Left lobe of liver (tissue), 2 donors: Measurements from ENCODE around the gene PDE2A. TPM values are rescaled to one million over a fixed set of nuclear protein-coding genes. Genes with fewer than 3 reads are reported as not detected.
"Not testable (repeated sequence)": the region's sequence is repeated elsewhere in the genome, so short reads cannot be mapped to it uniquely, and the experiment has no call there.

Source experiments
- ATAC-seq: fragments of 200-7000 bp; cut with Tn5 transposase; one replicate; pipeline ENCODE4 v1.9.1; 2020; ENCODE audit warnings: mild to moderate bottlenecking, moderate library complexity
- DNase-seq: peaks from one replicate; pipeline ENCODE4 v3.0.0-alpha.2; 2020; ENCODE audit warnings: low spot score
- total RNA-seq: library from RNA; stranded (reverse); gene quantifications from one replicate; pipeline ENCODE4 v1.2.1, GENCODE V29; 2021
- donor health status: DM: no; HTN: no; CAD: no; lungs with moderate emphysema.
- donor health status: DM: no; HTN: yes; CAD: no.

PDE2A gene
- total RNA-seq, 1 donor from 2014 or later, result 20.3 TPM

DNA sequence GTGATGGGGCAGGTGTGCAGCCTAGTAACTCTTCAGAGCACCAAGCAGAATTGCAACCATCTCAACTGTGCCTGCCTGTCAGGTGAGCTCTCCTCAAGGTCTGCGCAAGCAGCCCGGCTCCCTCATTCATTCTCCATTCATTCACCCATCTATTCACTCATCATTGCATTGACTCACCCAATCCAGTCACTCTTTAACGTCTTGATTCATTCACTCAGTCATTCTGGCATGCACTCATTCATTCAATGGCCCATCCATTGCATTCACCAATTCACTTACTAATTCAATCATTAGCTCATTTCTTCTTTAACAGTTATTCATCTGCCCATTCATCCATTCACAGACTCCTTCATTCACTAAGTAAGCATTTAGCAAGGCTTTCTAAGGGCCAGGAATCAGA, 111.8 kb downstream of the PDE2A start:
- DNase-seq, result no peak

DNA sequence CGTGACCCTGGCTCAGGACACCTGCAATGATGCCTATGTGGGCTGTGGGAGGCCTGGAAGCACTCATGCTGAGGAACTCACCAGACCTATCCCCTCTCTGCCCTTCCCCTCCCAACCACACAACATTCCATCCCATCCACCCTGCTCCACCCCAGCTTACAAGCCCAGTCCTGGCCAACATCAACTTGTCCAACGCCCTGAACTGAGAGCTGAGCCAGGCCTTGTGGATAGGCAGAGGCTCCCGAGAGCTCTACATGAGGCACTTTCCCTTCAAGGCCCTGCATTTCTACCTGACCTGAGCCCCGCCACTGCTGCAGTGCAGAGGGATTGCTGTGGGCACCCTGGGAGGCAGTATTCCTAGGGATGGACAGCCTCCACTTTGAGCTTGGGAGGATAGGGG, 112.4 kb downstream of the PDE2A start:
- ATAC-seq (no peak), DNase-seq (no peak)

More for the DNA sequence above, 111.8 kb downstream of the PDE2A start:
- no peak for ATAC-seq

DNA sequence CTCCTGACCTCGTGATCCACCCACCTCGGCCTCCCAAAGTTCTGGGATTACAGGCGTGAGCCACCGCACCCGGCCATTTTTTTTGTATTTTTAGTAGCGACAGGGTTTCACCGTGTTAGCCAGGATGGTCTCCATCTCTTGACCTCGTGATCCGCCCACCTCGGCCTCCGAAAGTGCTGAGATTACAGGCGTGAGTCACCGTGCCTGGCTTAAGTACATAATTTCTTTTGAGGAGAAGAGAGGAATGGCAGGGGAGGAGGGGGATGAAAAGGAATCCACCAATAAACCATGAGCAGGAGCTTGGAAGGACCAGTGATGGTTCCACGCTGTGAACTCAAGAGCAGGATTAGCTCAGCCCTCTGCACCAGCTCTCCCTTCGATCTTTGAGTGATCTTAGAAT, 113.4 kb downstream of the PDE2A start:
- not testable (repeated sequence) for DNase-seq, ATAC-seq

DNA sequence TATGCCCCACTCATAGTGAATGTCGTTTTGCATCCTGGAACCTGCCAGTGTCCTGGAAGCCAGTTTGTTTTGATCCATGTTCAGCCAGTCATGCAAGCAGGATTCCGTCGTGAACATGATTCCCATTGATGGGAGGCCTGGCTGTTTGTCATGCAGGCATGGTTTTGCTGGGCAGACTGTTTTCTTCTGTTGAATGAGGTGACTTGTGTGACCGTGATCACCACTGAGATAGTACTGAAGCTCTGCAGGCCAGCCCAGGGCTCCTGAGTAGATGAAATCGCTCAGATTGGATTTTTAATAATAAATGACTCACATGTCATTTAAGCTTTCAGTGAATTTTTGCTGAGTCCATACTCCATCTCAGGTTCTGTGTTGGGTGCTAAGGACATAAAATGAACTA, 117.8 kb downstream of the PDE2A start:
- DNase-seq (no peak), ATAC-seq (no peak)

DNA sequence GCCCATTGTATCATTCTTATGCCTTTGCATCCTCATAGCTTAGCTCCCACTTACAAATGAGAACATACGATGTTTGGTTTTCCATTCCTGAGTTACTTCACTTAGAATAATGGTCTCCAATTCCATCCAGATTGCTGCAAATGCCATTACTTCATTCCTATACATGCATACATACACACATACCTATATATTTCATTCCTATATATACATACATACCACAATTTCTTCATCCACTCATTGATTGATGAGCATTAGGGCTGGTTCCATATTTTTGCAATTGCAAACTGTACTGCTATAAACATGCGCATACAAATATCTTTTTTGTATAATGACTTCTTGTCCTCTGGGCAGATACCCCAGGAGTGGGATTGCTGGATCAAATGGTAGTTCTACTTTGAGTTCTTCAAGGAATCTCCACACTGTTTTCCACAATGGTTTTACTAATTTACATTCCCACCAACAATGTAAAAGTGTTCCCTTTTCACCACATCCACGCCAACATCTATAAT, 119.2 kb downstream of the PDE2A start:
- not testable (repeated sequence) for ATAC-seq, DNase-seq

DNA sequence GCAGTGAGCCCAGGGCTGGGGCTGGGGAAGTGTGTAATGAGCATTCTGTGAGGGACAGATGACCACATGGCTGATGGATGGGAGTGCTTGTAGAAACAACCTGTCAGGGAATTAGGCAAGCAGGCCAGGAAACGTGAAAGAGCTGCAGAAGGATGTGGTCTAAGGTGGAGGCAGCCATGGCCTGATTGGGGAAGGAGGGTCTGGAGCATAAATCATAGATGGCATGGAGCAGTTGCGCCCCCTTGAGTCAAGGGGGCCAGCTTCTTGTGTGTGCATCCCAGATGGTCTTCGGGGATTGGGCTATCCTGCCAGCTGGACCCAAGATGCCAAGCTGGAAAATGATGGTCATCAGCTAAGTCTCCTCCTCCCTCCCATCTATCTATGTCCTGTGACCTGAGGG, 120.5 kb downstream of the PDE2A start:
- ATAC-seq (peak; percentile 26), DNase-seq (no peak)

DNA sequence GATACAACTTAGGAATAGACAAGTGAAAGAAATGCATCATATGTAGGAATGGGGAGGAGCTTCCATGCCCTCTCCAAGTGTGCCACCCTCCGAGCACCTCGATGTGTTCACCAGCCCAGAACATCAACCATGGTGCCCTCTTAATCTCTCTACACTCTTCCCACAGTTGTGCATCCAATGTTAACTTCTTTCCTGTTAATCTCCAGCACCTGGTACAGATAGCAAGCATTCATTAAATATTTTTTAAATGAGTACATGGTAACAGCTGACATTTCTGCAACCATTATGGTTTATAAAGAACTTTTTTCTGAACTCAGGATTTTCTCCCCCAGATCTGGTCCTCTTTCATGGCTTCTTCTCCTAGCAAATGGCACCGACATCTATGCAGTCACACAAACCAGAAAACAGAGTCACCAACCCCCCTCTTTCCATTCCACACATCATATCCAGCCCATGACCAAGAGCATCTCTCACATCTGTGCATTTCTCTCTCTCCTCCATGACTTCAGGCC, 121.8 kb downstream of the PDE2A start:
- DNase-seq, result no peak
- no peak for ATAC-seq

DNA sequence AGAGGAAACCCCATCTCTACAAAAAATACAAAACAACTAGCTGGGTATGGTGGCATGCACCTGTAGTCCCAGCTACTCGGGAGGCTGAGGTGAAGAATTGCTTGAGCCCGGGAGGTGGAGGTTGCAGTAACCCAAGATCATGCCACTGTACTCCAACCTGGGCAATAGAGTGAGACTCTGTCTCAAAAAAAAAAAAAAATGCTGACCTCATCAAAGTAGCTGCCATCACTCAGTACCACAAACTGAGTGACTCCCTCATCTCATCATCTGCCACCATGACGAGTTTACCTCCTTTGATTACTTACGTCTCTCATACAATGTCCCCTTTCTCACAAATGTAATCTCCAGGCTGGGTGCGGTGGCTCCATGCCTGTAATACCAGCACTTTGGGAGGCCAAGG, 122.7 kb downstream of the PDE2A start:
- DNase-seq (no peak), ATAC-seq (no peak)

DNA sequence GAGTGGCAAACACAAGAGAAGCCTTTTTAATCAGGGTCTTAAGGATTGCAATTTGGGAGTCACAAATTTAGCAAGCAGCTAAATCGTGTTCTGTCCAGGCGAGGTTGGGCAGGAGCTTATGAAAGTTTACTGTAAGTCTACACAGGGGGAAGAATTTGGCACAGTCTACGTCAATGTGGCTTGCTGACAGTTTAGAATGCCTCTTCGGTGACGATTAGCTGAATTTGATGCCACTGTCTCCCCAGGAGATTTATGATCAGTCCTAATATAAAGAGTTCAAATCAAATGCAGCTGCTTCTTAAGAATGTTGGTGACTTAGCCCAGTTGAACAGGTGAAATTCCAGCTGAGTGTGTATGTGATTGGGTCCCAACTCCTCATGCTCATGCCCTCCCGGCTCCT, 125.8 kb downstream of the PDE2A start:
- DNase-seq, result no peak

DNA sequence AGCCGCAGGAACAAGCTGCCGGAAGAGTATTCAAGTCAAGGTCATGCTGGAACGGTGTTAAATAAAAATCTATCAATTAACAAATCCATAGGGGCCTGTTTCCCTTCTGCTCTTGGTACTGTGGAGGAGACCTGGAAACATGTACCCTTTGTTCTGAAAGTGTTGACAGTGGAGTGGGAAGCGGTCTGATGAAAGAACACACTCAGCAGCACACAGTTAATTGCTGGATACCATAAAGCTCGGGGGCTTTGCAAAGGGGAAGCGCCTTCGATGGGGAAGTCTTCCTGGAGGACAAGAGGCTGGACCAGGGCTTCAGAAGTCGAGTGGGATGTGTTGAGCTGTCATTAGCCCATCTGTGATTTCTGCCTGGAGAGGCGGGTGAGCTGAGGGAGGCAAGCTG, 127.4 kb downstream of the PDE2A start:
- ATAC-seq (no peak), DNase-seq (no peak)

More for the DNA sequence above, 125.8 kb downstream of the PDE2A start:
- ATAC-seq, result no peak

DNA sequence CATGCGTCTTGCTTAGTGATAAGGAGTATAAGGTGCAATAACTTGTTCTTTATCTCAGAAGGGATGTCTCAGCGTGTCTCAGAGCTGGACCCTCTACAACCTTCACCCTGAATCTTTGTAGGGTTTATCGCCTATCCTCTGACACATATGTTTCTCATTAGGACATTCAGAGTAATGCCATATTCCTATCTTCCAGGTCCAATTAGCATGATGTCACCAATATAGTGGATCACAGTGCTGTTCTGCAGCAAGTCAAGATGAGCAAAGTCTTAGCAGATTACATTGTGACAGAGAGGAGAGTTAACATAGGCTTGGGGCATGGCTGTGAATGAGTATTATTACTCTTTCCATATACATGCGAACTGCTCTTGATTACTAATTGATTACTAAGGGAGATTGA, 129.6 kb downstream of the PDE2A start:
- no peak for DNase-seq
- no peak for ATAC-seq

DNA sequence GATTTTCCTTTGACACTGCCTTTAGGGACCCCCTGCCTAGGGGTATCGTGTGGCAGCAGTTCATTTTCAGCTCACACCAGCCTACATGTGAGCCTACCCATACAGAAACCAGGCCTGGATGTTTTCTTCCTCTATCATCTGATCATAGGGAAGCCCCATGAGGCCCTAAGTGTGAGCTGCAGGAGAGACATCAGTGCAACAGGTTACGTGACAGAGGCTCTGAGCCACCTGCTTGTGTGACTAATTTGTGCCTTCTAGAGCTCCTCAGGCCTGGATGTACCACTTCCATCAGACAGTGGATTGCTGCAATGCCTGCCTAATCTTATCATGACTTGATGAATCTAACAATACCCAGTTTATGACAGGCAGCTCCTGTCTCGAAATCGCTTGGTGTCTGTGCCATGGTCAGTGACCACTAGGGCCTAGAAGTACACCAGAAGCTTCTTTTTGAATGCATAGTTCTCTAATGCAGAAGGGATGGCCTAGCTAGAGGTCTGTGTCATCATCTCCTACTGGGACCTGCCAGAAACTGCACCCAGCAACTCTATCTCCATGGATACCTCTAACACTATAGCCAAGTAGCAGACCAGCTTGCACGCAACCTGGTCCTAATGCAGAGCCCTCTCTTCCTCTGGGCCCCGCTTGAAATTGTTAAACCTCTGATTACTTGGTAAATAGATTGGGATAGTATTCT, 130.2 kb downstream of the PDE2A start:
- ATAC-seq (no peak), DNase-seq (no peak)

DNA sequence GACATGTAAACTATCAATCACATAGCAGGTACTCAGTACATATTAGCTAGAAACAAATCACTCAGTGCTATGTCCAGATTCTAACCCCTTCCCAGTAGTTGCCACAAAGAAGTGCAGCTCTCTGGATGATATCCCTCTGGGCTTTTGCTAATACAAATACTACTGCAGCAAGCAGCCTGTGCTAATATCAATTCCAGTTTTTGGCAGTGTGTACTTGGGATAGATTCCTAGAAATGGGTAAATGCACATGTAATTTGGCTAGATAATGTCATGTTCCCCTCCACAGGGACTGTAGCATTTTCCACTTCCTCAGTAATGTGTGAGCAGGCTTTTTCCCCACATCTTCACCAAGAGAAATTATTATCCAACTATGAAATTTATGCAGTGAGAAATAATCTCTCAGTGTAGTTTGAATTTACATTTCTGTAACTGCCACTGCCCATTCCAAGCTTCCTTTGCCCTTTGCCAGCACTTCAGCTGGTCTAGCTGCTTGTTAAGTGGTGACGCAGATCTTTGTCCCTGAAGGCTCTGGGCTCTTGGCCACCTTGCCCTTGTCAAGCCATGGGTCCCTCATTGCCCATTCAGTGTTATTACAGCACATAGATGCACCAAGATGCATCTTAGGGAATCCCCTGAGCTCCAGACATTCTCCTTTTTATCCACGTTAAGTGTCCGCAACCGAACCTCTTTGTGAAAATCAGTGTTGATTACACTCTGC, 132.8 kb downstream of the PDE2A start:
- no peak for ATAC-seq
- DNase-seq, result no peak

DNA sequence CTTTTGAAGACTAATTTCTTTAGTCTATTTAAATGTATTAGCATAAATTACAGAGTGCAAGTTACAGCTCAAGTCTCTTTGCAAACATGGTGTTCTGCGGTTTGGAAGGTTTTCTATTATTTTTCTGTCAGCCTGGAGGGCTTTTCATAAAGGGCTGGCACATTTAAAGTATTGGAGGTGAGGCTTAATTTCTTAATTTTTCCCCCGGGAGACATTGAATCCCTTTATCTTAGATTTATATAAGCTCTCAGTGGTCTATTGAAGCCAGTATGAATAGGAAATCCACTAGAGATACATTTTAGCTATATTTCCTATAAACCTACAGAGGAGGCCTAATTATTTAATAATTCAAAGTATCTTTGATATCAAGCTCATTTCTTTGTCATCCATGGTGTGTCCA, 137.2 kb downstream of the PDE2A start:
- ATAC-seq (no peak), DNase-seq (no peak)

DNA sequence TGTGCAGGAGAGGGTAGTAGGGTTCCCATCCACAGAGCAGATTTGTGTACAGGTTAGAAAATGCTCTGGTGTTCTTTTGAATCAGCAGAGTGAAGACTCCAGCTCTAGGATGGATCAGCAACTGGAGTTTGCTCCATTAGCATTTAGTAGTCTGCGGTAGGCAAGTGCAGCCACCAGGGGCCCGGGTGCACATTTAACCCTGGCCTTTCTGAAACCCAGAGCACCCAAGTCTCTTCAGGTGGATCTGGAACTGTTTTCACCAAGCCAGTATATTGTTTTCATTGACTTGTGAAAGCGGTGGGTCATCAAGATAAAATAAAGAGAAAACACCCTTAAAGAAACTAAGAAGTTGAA, 139.1 kb downstream of the PDE2A start:
- DNase-seq (no peak), ATAC-seq (no peak)

DNA sequence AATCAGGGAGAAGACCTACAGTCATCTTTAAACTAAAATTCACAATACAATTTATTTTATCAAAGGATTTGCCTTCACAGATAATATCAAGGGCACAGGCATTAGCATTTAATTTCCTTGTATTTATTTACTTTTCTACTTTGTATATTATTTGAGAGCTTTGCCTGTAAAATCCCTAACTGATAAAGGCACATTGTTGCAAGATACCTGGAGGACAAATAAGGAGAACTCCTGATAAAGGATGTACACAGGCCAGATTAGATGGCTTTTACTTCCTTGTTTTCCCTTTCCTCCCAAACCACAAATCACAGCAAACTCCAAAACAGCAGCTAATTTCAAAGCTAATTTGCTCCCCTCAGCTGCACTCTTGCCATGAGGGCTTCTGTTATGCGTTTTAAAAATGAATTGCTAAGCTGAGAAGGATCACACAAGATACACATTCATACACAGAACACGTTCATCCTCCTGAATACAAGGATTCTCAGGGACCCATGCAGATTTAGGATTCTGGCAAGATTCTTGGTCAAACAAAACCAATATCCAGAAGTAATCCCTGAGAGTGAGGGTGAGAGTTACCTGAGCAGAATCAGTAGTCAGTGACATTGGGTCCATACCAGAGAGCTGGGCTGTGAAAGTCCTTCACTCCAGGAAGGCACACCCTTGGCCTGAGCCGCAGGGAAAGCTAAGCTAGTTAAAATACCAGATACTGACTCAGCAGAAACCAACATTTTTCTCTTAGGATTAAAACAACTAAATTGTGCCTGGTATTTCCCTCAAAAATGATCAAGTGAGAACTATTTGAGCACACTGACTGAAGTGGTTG, 139.6 kb downstream of the PDE2A start:
- DNase-seq (no peak), ATAC-seq (no peak)

DNA sequence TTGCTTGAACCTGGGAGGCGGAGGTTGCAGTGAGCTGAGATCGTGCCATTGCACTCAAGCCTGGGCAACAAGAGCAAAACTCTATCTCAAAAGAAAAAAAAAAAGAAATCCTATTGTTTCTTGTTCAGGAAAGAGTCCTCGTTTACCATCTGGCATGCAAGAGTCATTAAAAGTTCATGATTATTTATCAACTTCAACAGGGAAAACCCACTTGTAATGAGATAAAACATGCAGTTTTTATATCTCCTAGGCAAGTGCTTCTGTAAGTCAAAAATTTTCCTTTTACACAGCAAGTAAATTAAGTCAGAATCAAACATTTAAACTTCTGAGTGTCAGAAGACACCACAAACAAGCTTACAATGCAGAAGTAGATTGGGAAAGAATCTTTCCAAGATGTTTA, 145.2 kb downstream of the PDE2A start:
- no peak for DNase-seq
- ATAC-seq, result no peak

DNA sequence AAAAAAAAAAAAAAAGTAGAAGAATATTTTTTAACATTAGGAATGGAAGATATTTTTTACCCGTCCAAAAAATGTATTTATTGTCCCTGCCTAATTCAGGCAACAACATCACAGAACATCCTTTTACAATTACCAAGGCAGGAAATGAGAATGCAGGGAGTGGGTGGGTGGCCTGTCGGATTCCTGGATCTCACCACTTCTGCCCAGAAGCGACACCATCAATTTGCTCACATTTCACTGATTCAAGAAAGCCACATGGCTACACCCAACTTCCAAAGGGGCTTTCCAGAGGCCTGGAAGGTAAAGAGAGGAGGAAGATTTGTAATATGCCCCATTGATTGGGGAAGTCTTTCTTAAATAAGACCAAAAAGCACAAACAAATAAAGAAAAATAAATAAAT, 146.1 kb downstream of the PDE2A start:
- ATAC-seq (no peak), DNase-seq (no peak)
